ENCODE results near the gene SOX18.
A peak's percentile ranks its signal among the peaks of the same experiment; 100 is the strongest.

SOX18 gene

DNA sequence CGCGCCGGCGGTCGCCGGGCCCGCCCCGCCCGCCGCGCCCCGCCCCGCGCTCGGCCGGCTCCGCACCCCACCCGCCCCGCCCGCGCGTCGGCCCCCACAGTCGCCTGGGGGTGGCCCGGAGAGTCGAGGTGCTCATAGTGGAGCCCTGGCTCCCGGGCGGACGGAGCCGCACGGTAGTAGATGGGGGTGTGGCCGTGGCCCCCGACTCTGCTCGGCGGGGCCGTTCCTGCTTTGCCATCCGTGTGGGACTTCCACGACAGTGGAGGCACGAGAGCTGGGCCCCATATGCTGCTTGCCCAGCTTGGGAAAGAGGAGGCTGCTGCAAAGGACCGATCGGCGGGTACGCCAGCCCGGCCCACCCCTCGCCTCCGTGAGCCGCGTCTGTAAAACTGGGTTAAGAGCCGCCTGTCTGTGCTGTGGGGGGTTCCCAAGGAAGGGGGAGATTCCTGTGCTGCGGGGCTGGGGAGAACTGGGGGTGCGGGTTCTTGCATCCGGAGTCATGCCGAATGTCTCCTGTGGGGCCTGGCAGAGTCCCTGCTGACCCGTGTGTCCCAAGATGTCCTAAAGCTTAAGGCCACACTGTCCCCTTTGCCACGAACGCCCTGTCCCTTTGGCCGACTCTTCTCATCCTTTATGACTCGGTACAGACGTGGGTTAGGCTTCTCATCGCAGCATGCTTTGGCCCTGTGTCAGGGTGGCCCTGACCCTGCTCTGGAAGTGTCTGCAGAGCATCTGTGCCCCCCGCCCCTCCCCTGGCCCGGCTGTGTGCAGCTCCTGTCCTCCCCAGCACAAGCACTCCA, 30.8 kb upstream of the SOX18 start, which contains the start of gene OPRL1:
TSS of gene OPRL1 (plus strand) at position 70 of the 800 bp plus-strand sequence. CDS start 12,639 bp downstream, outside the sequence.
- no peak for DNase-seq

DNA sequence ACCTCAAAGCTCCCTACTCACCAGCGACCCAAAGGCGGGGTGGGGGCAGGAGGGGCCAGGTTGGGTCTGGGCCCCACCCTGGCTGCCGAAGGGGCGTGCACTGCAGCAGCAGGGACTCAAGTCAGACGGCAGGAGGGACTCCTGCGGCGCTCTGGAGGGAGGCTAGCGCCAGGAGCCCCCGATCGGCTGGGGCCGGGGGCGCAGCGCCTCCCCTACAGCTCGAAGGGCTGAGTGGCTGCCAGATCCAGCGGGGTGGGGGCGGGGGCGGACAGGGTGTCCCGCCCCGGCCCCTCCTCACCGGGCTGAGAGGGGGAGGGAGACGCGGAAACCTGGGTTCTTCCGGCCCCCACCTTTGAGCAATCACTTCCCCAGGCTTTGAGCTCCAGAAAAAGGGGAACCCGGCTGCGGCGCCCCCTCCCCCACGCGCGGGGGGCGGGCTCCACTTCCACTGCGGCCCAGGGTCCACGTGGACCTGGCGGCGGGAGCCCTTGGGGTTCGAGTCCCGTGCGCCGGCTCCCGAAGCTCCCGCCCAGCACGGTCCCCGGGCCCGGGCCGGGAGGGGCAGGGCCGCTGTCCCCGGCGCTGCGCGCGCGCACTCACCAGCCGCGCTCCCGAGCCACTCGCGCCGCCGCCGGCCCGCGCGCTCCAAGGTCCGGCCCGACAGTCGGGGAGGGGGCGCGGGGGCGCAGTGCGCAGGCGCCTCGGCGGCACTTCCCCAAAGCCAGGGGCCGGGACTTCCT, 30.0 kb upstream of the SOX18 start, which contains the start of gene RGS19:
TSS of gene RGS19 (minus strand) at position 246 of the 740 bp plus-strand sequence. CDS start 2,632 bp downstream, outside the sequence.
- DNase-seq = peak; percentile 10

DNA sequence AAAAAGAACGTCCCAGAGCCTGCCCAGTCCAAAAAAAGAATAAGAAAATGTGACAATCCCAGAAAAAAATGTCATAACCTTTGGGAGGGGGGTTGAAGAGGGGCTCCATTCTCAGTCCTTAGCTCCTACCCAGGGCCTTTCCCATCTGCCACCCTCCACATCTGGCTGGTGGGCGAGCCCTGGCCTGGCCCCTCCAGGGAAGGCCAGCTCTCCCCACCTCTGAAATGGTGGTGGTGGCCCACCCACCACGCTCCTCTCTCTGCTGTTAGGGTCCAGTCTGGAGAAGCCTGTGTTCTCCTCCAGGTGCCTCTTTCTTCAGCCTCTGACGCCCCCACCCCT, 29.5 kb upstream of the SOX18 start:
- DNase-seq = no peak

DNA sequence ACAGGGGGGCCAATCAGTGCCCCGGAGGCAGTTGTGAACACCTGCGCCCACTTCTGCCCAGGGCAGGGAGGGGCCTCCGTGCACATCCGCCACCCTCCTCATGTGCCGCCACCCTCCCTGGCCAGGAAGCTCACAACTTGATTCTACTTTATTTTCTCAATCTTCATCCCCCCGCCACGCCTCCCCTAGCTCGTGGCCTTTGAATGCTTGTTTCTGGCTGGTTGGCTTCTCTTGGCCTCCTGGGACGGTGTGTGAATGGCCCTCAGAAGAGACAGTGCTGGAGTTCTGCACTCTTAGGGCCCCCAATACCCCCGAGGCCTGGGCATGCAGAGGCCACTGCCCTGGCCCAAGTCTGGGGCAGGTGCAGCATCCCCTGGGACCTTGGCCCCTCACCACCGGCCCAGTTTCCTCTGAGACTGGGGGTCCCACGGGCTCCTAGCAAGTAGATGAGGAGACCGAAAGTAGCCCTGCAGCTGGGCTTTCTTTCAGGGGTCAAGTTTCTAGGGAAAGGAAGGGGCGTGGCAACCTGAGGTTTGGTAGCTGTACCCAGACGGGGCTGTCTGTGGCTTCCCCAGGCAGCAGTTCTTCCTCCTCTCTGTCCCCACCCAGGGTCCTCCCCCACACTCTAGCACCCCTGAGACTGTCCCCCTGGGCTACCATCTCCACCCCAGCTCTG, 28.6 kb upstream of the SOX18 start:
- no peak for DNase-seq

DNA sequence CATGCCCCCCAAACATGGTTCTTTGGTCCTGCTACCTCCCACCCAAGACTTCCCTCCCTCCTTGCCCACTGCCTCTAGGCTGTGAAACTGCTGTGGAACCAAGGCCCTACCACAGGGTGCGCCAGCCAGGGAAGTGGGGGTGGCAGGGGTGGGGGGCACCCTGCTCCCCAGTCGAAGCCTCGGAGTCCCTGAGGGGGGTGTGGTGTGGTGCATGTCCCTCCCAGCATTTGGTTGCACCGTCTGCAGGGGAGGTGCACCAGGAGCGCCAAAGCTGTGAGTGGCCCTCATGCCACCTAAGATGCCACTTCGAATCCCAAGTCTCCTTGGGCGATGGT, 28.1 kb upstream of the SOX18 start:
- DNase-seq = no peak

DNA sequence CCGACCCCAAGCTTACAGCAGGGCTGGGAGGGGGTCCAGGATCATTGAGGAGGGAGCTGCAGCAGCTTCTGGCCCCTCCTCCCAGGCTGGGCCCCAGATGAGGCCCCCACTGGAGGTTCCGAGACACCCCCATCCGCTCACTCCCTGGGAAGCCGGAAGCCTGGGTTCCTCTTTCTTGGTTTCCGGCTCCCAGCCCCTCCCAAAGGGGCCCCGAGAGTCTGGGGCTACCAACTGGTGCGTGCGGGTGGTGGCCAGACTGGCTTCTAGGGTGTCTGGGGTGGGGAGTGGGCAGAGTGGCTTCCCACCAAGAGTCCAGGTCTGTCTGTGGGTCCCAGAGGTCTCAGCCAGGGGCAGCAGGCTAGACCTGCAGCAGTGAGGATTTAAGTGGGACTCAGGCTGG, 27.7 kb upstream of the SOX18 start:
- DNase-seq = no peak

DNA sequence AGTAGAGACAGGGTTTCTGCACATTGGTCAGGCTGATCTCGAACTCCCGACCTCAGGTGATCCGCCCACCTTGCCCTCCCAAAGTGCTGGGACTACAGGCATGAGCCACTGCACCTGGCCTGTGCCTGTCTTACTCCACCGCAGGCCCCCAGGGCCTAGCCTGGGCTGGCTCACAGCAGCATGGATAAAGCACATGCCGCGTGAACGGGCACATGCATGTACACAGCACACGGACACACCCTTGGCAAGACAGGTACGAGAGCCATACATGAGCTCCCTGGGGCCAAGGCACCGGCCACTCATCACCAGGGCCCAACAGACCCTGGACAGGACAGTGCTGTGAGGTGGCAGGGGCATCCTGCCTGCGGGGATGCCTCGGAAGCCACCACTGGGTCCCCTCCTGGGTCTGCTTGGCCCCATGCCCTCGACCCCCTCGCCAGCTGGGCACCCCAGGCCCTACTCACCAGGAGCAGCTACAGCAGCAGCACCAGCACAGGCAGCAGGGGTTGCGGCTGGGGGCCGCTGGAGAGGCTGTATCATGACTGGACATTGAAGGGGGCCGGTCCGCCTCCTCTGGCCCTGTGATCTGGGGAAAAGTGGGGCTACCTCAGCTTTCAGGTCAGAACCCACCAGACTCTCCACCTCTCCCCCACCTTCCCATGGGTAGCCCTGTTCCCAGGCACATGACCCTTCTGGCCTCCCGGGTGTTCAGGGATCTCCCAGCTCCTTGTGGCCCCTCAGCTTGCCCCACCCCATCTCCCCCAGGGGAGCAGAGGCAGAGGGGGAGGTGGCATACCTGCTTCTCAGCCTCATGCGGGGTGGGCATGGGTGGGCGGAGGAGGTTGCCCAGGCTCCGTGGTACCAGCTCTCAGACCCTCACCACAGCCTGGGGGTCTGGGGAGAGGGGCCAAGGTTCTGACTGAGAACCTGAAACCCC, 26.9 kb upstream of the SOX18 start:
- DNase-seq = no peak

DNA sequence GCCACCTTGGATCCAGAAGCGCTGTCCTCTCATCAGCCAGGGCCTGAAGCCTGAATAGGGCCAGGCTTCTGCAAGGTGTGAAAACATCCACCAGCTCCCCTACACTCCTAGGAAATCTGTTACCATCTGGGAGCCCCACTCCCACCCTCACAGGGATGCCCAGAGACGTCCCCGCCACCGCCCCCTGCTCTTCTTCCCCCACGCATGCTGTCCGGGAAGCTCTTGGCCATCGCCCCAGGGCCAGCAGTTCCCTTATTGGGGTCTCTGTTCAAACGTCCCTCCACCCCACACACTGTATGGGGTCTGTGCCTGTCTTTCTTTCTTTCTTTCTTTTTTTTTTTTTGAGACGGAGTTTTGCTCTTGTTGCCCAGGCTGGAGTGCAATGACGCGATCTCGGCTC, 26.1 kb upstream of the SOX18 start:
- no peak for DNase-seq

DNA sequence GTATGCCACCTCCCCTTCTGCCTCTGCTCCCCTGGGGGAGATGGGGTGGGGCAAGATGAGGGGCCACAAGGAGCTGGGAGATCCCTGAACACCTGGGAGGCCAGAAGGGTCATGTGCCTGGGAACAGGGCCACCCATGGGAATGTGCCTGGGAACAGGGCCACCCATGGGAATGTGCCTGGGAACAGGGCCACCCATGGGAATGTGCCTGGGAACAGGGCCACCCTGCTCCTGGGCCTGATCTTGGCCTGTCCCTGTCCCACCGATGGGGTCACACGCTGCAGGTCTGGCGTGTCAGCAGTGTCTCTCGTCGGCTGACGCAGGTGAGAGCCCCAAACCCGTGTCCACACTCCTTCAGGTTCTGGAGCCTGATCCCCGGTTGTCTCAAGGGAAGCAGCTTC, 25.5 kb upstream of the SOX18 start:
- DNase-seq = no peak

DNA sequence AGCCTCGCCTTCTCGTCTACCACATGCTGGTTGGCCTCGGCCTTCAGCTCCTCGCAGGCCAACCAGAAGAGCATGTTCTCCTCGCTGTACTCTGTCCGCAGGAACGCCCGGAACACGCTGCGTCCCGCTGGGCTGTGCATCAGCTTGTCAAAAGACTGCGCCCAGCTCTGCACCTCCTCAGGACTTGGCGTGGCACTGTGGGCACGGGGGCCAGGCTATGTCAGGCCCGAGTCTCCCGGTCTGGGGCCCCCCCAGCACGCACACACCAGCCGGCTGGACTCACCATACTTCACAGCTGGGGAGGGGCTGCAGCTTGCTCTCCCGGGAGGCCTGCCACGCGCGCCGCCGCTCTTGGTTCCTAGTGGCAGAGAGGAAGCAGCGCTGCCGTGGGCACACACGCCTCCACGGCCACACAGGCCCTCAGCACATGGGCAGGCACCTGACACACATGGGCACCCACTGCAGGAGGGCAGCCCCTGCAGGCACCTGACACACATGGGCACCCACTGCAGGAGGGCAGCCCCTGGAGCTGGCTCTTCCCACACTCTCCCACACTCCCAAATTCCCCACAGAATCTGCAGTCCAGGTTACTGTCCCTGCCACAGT, 24.8 kb upstream of the SOX18 start:
- DNase-seq = no peak

DNA sequence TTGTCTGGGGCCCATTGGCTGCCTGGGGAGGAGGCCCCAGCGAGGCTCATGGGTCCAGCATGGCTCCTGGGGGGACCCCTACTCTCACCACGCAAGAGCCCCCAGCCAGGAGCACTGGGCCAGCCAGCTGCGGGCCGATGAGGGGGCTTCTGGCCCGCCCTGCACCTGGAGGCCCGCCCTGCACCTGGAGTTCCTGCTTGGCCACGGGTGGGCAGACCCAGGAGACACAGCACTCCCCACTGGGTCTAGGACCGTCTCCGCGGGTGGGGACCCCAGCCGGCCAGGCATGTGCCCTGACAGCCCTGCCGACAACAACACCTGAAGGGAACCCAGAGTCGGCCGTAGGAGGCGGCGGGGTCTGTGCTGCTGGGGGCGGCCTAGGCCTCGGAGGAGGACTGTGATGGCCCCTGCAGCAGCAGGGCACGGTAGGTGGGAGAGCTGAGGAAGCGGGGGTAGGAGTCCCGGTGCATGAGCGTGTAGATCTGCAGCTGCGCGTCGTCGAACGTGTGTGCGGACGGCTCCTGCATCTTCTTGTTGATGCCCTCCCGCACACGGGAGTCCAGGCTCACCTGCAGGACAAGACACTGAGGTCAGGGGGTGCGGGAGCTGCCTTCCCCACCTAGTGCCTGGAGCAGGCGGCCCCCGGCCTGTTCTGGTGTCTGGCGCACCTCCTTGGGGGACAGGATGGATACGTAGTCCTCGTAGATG, 24.2 kb upstream of the SOX18 start:
- DNase-seq = no peak

DNA sequence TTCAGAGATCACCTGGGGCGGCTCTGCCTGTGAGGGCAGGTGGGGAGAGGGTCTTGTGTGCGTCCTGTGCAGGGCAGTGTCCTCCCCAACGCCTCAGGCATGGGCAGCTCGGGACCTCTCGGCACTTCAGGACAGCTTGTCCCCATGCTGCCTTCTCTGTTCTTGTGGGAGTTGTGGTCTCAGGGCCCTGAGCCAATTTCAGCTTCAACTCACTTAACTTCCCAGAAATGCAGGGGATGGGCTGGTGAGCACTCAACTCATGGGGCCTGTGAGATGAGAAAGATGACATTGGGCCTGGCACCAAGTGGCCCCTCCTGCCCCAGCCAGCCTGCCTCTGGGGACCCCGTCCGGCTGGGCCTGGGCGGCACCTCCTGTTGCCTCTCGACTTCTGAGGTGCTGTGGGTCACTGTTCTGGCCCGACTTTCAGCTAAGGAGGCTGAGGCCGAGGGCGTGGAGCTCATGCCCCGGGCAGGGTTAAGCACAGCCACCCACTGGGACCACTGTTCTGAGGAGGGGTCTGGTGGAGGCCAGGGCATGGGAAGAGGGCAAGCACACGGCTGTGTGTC, 23.1 kb upstream of the SOX18 start:
- no peak for DNase-seq

DNA sequence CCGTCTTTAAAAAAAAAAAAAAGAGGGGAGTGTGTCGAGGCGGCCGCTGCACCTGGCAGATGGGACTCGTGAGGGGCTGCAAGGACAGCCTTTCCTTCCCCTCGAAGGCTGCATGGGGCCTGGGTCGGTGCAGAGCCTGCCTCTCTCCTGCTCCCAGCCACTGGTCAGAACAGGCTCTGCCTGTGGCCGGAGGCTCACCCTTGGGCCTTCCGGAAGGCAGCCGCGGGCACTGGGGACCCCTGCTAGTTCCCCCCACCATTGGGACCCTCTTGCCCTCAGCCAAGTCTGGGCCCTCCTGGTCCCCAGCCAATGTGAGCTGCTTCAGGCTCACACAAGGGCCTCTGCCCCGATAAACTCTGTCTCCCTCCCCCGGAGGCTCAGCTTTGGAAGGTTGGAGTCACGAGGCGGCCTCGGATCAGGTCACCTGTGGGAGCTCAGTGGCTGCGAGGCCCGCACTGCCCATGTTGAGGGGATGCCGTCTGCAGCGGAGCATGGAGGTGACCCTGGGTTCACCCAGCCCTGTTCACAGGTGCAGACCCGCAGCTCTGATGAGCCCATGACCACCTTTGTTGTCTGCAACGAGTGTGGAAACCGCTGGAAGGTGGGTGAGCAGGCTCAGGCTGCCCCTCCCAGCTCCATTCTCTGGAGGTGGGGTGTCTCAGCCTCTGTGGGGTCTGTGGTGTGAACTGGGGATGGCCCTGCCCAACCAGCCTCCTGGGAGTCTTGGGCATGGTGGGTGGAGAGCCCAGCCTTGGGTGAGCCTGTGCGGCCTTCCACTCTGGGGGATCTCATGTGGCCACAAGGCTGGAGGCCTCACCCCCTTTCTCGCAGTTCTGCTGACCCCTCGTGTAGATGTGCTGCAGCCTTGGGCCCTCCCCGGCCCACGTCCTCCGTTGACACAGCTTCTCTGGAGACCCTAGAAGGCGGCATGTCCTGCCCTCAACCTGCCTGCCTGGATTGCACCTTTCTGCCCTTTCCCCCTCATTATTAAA, 22.2 kb upstream of the SOX18 start:
- no peak for DNase-seq

DNA sequence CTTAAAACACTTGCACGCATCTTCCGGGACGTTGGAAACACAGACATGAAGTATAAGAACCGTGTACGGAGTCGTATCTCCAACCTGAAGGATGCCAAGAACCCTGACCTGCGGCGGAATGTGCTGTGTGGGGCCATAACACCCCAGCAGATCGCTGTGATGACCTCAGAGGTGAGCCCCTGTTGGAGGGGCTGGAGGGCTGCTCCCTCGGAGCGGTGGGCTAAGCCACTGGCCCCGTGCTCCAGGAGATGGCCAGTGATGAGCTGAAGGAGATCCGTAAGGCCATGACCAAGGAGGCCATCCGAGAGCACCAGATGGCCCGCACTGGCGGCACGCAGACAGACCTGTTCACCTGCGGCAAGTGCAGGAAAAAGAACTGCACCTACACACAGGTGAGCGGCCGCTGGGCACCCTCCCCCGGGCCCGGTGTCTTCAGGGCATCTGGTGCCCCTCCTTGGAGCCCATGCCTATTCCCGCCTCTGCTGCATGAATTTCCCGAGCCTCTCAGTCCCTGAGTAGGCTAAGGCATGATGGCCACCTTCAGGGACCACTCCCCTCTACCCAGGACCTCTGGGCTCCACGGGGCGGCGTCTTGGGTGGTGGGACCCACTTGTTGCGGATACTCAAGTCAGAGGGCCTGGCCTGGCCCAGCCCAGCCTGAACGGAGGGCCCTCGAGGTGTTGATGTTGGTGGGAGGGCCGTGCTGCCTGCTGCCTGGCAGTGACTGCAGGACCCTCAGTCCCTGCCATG, 21.0 kb upstream of the SOX18 start:
- DNase-seq = no peak

DNA sequence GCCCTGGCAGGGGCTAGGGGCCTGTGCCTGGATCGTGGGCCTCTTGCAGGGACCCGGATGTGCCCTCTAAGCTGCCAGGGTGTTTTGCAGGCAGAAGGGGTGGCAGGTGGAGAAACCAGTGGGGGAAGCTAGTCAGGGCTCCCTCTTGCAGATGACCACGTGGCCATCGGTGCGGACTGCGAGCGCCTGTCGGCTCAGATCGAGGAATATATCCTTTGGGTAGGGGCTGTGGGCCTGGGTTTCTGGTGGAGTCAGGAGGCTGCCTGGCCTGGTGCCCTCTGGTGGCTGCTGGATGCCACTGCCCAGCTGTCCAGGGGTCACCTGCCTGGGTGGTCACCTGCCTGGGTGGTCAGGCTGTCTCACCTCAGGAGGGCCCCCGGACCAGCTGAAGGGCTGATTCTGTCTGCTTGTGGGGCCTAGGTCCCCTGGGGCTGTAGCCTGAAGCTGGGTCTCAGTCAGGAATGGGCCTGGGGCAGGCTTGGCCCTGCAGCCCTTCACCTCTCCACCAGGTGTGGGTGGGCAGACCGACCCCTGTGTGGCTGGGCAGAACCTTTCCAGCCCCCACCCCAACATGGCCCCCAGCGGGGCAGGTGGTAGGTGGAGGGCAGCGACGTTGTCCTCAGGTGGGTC, 20.3 kb upstream of the SOX18 start:
- DNase-seq = no peak

DNA sequence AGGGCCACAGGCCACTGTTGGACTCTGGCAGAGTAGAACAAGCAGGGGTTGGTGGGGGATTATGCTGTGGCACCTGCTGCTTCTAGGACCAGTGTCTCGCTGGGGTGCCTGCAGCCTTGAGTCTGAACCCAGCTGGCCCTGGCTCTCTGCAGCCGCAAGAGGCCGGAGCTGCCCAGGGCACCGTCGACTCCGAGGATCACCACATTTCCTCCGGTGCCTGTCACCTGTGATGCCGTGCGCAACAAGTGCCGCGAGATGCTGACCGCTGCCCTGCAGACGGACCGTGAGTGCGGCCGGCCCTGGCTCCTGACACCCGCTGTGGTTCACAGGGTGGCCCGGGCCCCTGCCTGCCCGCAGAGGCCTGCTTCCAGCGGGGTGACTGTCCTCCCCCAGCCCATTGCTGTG, 19.8 kb upstream of the SOX18 start:
- DNase-seq = no peak

DNA sequence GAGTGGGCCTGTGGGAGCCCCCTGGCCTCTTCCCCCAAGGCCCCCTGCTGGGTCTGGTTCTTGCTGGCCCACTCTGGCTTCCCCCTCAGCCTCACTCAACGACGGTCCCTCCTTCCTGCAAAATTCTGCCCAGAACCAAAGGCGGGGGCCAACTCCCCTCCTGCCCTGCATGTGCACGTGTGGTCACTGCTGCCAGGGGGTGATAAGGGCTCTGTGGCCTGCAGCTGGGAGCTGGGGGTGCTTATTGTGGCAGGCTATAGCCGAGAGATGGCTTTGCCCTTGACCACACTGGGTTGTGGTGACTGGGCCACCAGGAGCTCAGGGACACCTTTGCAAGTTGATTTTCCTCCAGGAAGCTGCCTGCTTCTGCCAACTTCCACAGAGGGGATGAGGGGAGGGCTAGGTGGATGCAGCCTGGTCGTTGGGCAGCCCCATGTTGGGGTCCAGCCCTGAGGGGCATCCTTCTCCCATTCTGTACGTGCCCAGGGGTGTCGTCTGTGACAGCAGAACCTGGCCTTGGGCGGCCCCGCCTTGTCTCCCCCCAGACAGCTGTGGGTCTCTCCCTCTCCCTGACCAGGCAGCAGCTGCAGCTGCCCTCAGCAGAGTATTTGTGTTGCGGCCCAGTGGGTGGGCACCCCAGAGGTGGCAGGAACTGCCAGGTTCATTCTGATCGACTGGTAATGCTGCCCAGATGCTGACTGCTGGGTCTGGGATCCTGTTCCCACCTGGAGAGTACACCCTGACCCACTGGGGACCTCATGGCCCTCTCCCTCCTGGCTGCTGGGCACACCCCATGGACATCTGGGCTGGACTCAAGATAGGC, 19.2 kb upstream of the SOX18 start:
- no peak for DNase-seq

Data from NCI-H748 treated with DMSO at 0.1 percent for 48 hours (cell line).